Measurements from ENCODE around the gene PRIM2. TPM values are rescaled to one million over a fixed set of nuclear protein-coding genes. Genes with fewer than 3 reads are reported as not detected.
"Not testable (repeated sequence)": the region's sequence is repeated elsewhere in the genome, so short reads cannot be mapped to it uniquely, and the experiment has no call there.

The PRIM2 gene
- polyA plus RNA-seq, 4 donors: 15.6 to 17.0 (median 16.7) TPM

GRCh38 chr6:57440735-57441134, 123.3 kb downstream of the PRIM2 start:
- DNase-seq (ENCODE audit: low read depth in 4 of 4, low spot score in 2 of 4): not testable (repeated sequence)

- not testable (repeated sequence) for DNase-seq (ENCODE audit: low read depth in 4 of 4, low spot score in 2 of 4)
Measured at GRCh38 chr6:57442133-57442532, 124.7 kb downstream of the PRIM2 start.

GRCh38 chr6:57443181-57443580, 125.8 kb downstream of the PRIM2 start:
- DNase-seq (ENCODE audit: low read depth in 4 of 4, low spot score in 2 of 4): not testable (repeated sequence)

GRCh38 chr6:57444787-57445186, 127.4 kb downstream of the PRIM2 start:
- not testable (repeated sequence) for DNase-seq (ENCODE audit: low read depth in 4 of 4, low spot score in 2 of 4)

GRCh38 chr6:57445379-57445778, 127.9 kb downstream of the PRIM2 start:
- DNase-seq (ENCODE audit: low read depth in 4 of 4, low spot score in 2 of 4): not testable (repeated sequence)

- not testable (repeated sequence) for DNase-seq (ENCODE audit: low read depth in 4 of 4, low spot score in 2 of 4)
Measured at GRCh38 chr6:57445790-57446468, 128.5 kb downstream of the PRIM2 start.

GRCh38 chr6:57449496-57450066, 132.2 kb downstream of the PRIM2 start:
- not testable (repeated sequence) for DNase-seq (ENCODE audit: low read depth in 4 of 4, low spot score in 2 of 4)

GRCh38 chr6:57459781-57460180, 142.4 kb downstream of the PRIM2 start:
- not testable (repeated sequence) for DNase-seq (ENCODE audit: low read depth in 4 of 4, low spot score in 2 of 4)

GRCh38 chr6:57461022-57461421, 143.6 kb downstream of the PRIM2 start:
- not testable (repeated sequence) for DNase-seq (ENCODE audit: low read depth in 4 of 4, low spot score in 2 of 4)

GRCh38 chr6:57463809-57464208, 146.4 kb downstream of the PRIM2 start:
- DNase-seq (ENCODE audit: low read depth in 4 of 4, low spot score in 2 of 4): not testable (repeated sequence)

GRCh38 chr6:57465968-57466367, 148.5 kb downstream of the PRIM2 start:
- not testable (repeated sequence) for DNase-seq (ENCODE audit: low read depth in 4 of 4, low spot score in 2 of 4)

- peak in 2 of 4 donors; percentile 43 to 53 for DNase-seq (ENCODE audit: low read depth in 4 of 4, low spot score in 2 of 4)
Measured at GRCh38 chr6:57469072-57469471, 151.6 kb downstream of the PRIM2 start.

- DNase-seq (ENCODE audit: low read depth in 4 of 4, low spot score in 2 of 4): not testable (repeated sequence)
Measured at GRCh38 chr6:57470148-57470547, 152.7 kb downstream of the PRIM2 start.

- not testable (repeated sequence) for DNase-seq (ENCODE audit: low read depth in 4 of 4, low spot score in 2 of 4)
Measured at GRCh38 chr6:57471314-57471864, 154.0 kb downstream of the PRIM2 start.

- DNase-seq (ENCODE audit: low read depth in 4 of 4, low spot score in 2 of 4): peak in 2 of 4 donors; percentile 28 to 41
Measured at GRCh38 chr6:57472861-57473362, 155.5 kb downstream of the PRIM2 start.

GRCh38 chr6:57474862-57475475, 157.5 kb downstream of the PRIM2 start:
- DNase-seq (ENCODE audit: low read depth in 4 of 4, low spot score in 2 of 4): not testable (repeated sequence)

GRCh38 chr6:57475656-57476055, 158.2 kb downstream of the PRIM2 start:
- DNase-seq (ENCODE audit: low read depth in 4 of 4, low spot score in 2 of 4): not testable (repeated sequence)

- DNase-seq (ENCODE audit: low read depth in 4 of 4, low spot score in 2 of 4): not testable (repeated sequence)
Measured at GRCh38 chr6:57480194-57480593, 162.8 kb downstream of the PRIM2 start.

GRCh38 chr6:57481121-57481520, 163.7 kb downstream of the PRIM2 start:
- not testable (repeated sequence) for DNase-seq (ENCODE audit: low read depth in 4 of 4, low spot score in 2 of 4)

GRCh38 chr6:57482471-57482870, 165.0 kb downstream of the PRIM2 start:
- DNase-seq (ENCODE audit: low read depth in 4 of 4, low spot score in 2 of 4): not testable (repeated sequence)

- not testable (repeated sequence) for DNase-seq (ENCODE audit: low read depth in 4 of 4, low spot score in 2 of 4)
Measured at GRCh38 chr6:57486494-57487081, 169.2 kb downstream of the PRIM2 start.

Data from left renal cortex interstitium (tissue), 4 donors.